T-helper 1 cell treated with Interleukin-12 subunit alpha and Interleukin-12 subunit beta and Interleukin-4 antibody, amounts not matched to agents 30 ng/mL and 1 ng/mL, for 36 hours (primary cell): ENCODE results near the gene PRR29. TPM values are rescaled to one million over a fixed set of nuclear protein-coding genes. Genes with fewer than 3 reads are reported as not detected.
"Not testable (repeated sequence)": the region's sequence is repeated elsewhere in the genome, so short reads cannot be mapped to it uniquely, and the experiment has no call there.

Experiments used
- intact Hi-C: fragments of 100-400 bp; cut with micrococcal nuclease; formaldehyde crosslinking; loops from one replicate; pipeline ENCODE4 v1.15.1; 2024
- total RNA-seq: library from RNA; stranded (reverse); gene quantifications from 2 replicates; pipeline ENCODE4 v1.2.3, GENCODE V29; 2022

PRR29 gene
- total RNA-seq, 1 donor from 2014 or later: 2.2 TPM

DNA sequence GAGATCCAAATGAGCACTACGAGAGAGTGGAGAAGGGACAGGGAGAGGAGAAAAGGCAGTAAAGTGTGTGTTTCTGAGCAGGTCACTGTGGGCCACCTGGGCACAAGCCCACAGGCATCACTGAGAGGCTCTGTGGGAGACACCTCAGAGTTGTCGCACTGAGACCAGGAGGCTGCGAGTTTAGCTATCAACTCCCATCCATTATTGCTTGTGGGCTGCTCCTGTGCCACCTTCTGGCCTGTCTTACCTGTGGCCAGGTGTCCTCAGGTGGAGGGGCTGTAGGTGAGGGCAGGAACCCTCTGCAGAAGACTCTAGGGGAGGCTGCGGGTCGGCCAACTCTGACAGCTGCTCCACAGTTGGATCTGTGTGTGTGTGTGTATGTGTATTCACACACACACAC, 2.5 kb upstream of the PRR29 start:
- intact Hi-C loops: no loop called here

DNA sequence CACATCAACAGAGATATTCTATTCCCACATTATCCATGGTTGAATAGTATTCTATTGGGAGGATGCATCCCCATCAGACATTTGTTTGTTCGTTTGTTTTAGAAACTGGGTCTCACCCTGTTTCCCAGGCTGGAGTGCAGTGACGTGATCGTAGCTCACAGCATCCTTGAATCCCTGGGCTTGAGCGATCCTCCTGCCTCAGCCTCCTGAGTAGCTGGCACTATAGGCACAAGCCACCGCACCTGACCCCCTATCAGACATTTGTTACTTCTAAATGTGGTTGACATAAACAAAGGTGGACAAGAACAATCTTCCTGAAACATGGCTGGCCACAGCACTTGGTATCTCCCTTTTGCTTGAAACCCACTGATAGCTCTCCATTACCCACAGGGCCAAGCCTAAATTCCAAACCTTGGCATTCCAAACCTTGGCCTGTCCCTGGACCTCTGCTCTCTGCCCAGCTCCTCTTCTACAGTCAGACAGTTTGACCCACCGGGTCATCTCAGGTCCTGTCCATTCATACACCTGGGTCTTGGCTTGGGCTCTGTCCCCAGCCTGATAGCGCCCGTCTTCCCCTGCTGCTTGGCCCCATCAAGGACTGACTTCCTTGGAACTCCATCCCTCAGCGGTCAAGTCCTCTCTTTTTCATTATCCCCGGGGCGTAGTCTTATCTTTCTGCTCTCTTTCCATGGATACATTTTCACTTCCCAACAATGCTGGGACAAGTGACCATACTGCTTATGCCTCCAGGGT, 1.5 kb upstream of the PRR29 start:
- intact Hi-C loops: no loop called here

DNA sequence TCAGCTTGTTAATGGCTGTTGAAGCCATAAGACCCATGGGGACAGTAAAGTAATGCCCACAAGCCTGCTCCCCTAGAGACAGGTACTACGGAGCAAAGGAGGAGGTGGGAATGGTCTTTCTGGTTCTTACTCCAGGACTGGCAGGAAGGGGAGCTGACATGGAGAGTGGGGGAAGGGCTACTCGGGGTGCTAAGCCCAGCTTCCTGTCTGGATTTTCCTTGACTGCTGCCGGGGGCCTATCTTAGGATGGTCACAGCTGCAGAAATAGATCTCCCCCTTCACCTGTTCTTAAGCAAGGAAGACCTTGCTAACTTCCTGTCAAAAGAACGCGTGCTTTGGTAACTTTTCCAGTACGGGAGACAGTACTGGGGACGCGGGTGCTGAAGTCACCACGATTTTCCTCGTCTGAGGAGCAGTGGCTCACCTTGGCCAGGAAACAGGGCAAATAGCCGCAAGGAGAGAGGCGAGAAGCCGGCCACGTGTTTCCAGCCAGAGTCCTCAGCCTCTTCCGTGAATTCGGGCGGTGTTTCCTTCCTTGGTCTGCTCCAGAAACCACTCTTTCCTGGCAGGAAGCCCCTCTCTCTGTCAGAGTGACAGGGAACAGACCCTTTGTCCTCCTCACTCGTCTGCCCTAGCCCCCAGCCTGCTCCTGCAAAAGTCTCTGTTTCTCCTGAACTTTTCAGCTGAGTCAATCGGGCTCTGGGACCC, 656 bp upstream of the PRR29 start:
- intact Hi-C loops: loop anchor here (1.0 kb wide), 3 partner anchors 12 to 28 kb away; partner anchors contain the start of gene ICAM2

- intact Hi-C loops: loop anchor here (1.0 kb wide), 3 partner anchors 14 to 26 kb away; partner anchors contain the start of gene ICAM2
Observed at GRCh38 chr17:63998721-63999679, 849 bp downstream of the PRR29 start.

DNA sequence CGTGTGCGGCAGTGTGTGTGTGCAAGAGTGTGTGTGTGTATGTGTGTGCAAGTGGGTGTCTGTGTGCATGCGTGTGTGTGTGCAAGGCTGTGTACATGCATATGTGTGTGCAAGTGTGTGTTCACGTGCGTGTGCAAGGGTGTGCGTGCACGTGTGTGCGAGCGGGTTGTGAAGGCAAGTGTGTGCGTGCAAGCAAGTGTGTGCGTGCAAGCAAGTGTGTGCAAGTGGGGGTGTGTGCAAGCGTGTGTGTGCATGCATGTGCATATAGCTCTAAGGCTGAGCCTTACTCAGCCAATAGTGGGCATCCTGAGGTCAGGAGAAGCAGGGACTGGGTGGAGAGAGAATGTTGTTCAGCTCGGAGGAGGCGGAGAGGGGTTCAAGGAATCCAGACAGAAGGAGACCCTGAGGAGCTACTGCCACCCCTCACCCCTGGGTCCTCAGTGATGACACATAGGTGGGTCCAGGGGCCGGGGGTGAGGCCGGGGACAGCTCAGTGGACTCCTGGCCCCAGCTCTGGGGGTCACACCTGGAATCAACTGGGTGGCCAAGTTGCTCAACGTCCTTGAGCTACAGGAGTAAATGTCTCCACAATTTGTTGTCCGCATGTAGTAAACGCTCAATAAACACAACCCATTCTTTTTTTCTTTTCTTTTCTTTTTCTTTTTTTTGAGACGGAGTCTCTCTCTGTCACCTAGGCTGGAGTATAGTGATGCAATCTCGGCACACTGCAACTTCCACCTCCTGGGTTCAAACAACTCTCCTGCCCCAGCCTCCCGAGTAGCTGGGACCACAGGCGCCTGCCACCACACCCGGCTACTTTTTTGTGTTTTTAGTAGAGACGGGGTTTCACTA, 1.8 kb downstream of the PRR29 start:
- intact Hi-C loops: no loop called here

DNA sequence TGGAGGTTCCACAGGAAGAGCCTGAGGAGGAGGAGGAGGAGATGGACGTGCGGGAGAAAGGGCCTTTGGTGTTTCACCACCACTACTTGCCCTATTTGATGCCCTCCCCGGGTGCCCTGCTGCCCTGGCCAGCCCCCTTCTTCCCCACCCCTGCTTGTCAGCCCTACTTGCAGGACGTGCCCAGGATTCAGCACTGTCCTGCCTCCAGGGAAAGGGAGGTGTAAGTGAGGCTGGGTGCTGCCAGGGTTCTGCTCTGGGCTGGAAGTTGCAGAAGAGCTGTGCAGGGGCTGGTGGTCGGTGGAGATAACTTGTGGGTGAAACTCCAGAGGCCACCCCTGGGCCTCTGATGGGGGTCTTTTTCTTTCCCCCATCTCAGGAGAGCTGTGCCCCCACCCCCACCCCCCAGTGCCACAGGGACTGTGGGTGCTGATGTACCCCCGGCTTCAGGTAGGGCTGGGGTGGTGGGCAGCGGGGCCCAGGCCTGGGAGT, 3.0 kb downstream of the PRR29 start:
- intact Hi-C loops: no loop called here

DNA sequence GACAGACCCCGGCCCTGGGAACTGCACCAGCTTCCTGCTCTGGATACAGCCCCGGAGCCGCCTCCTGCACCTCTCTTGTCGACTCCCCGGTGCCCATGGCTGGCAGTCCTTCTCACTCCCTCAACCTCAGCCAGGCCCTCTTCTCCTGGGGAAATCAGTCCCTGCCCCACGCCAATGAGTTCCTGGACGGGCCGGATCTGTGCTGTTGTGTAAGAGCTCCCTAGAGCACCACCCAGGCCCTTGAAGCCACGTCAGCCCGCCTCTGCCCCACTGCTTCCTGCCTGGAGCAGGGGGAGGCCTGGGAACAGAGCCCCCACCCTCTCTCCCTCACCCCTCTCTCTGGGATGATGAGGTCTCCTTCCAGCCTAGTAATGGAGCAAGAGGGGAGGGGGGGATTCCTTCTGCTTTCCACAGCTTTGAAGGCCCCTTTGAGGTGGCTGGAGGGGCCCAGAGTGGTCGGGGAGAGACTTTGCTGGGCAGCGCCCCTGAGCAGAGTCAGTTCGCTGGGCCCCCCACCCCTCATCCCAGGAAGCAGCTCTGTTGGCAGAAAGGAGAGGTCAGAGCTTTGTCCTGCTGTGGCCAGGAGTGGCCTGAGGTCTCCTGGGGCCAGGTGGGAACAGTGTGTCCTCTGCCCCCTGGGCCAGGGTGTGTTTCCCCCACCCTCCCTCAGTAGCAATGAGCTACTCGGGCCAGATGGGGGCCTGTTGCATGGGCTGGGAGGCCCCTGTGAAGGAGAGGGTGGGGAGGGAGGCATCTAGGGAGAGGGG, 3.8 kb downstream of the PRR29 start:
- intact Hi-C loops: no loop called here

- intact Hi-C loops: no loop called here
Observed at GRCh38 chr17:64002658-64003525, 4.7 kb downstream of the PRR29 start.

- intact Hi-C loops: no loop called here
Observed at GRCh38 chr17:64003526-64004121, 5.5 kb downstream of the PRR29 start.

DNA sequence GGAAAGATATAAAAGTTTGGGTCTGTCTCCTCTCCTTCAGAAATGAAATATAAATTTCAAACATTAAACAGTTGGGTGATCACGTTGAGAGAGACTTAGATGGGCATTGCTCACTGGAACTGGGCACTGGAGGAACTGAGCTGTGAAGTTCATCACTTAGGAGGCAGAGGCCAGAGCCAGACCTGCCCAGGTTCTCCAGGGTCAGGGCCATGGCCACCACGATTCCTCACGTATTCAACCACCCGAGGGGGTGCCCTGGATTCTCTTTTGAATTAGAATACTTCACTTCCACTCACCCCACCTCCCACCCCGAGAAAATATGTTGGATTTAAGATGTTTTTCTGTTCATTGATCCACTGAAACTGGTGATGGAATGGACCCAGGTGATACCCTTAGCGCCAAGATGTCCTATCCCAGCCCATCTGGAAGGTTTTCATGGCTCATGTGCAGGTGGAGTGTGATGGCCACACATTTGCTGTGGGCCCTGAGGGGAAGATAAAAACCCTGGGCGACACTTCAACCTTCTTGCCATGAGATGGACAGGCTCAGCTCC, 6.1 kb downstream of the PRR29 start:
- intact Hi-C loops: no loop called here

DNA sequence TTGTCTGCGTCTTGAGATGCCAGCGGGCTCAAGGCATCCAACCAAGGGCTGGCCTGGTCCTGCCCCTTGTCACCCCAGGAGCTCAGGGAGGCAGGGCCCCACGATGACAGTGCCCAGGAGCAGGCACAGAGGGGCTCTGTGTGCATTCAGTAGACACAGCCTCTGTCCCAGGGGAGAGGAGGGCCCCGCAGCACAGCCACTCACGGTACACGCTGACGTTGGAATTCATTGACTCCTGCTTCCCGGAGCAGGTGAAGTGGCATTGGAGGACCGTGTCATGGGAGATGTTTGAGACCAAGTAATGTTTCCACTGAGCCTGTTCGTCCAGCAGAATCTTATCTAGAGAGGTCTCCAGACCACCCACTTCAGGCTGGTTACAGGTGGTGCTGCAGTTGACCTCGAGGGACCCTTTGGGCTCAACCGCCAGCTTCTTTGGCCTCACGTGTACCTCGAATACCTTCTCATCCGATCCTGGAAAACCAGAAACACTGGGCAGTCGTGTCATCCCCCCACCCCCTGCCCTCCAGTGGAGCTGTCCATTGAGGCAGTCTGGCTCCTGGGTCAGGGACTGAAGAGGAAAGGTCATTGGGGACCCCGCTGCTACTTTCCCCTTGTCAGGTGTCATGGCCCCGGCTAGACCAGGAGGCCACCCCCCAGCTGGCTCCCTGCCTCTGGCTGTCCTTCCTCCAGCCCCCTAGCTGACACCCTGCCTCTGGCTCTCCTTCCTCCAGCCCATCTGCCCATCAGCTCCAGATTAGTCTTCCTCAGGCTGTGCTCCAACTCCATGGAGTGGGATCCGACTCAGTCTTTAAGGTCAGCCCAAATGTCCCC, 7.0 kb downstream of the PRR29 start:
- intact Hi-C loops: no loop called here

DNA sequence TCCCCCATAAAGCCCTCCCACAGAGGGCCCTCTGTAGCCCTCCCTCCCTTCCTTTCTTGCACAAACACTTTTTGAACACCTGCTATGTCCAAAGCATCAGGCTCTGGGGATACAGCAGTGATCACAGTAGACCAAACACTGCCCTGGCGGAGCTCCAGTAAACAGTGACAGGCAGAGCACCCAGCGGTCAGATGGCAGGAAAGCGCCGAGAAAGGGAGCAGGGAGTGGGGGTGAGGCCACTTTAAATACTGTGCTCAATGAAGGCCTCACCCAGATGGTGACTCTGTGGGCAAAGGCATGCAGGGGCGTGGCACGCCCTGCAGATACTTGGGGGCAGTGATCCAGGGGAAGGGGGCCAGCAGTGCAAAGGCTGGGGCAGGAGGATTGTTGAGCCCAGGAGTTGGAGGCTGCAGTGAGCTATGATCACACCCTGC, 7.6 kb downstream of the PRR29 start:
- intact Hi-C loops: no loop called here

DNA sequence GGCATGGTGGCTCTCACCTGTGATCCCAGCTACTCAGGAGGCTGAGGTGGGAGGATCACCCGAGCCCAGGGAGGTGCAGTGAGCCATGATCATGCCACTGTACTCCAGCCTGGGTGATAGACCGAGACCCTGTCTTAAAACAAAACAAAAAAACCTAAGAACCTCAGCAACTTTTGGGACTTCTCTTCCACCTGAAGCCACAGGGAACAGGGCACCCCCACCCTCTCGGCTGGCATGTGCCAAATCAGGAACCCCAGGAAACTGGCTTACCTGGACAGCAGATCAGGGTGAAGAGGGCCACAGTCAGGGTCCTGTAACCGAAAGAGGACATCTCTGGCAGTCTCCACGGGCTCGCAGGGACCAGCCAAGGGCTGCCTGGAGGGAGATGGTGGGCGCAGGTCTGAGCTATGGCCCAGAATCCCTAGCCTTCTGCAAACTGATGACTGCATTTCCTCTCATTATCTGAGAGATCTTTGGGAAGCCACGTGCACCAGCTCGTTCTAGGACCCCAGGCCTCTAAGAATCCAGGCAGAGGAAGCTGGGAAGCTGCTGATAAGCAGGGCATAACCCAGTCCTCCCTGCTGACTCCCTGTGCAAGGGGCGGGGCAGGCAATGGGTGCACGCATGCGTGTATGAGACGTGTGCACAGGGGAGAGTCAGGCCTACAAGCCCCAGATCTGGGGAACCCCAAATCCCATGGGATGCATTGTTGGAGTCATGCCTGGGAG, 8.4 kb downstream of the PRR29 start:
- intact Hi-C loops: no loop called here

- intact Hi-C loops: not testable (repeated sequence)
Observed at GRCh38 chr17:64007089-64007837, 9.1 kb downstream of the PRR29 start.

- intact Hi-C loops: no loop called here
Observed at GRCh38 chr17:64007838-64008282, 9.7 kb downstream of the PRR29 start.

DNA sequence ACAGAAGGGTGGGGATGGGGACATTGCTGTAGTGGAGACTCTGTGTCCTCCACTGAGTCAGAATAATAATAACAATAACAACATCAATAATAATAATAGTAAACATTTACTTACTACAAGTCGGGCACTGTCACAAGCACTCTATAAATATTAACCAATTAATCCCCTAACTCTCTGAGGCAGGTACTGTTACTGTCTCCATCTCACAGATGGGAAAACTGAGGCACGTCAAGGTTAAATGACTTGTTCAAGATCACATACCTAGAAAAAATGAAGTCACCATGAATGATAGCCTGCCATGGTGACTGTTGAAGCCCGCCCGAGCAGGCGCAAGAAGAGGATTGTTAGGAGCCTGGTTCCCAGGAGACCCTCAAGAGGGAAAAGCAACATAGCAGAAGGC, 10.2 kb downstream of the PRR29 start:
- intact Hi-C loops: no loop called here
